Measurements from ENCODE around the gene PLOD2. TPM values are rescaled to one million over a fixed set of nuclear protein-coding genes. Genes with fewer than 3 reads are reported as not detected.

PLOD2 gene
- total RNA-seq, 1 donor from 2014 or later, result 19.2 TPM

- DNase-seq, result no peak
- intact Hi-C loops (cut with micrococcal nuclease), result no loop called here
- no peak for ATAC-seq
Observed at GRCh38 chr3:146154316-146154715, 6.7 kb downstream of the PLOD2 start.

GRCh38 chr3:146153429-146153828 lies 7.6 kb downstream of the PLOD2 start:
- no peak for ATAC-seq
- intact Hi-C loops (cut with micrococcal nuclease), result no loop called here
- no peak for DNase-seq

DNA sequence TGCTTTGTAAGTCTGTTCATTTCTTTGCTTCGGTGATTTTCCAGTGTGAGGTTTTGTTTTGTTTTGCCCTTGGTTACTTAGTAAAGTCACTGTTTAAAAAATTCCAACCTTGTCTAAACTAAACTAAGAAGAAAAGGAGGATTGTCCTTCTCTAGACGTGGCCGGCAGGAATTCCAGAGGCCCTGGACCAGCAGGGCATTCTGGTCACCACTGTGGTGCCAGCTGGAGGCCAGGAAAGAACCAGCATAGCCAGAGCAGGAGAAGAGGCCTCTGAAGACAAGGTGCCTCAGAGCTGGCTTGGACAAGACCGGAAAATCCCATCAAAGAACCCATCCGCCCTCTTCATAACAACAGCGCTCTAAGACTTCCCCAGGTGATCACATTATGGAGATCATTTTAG lies 8.2 kb downstream of the PLOD2 start:
- peak; percentile 25 for ATAC-seq
- DNase-seq, result peak; percentile 31
- intact Hi-C loops (cut with micrococcal nuclease), result no loop called here

- ATAC-seq (peak; percentile 27), DNase-seq (no peak)
- intact Hi-C loops (cut with micrococcal nuclease), result no loop called here
Observed at GRCh38 chr3:146148468-146148931, 12.5 kb downstream of the PLOD2 start.

- ATAC-seq (no peak), DNase-seq (no peak)
- intact Hi-C loops (cut with micrococcal nuclease), result no loop called here
Observed at GRCh38 chr3:146145642-146146041, 15.3 kb downstream of the PLOD2 start.

- intact Hi-C loops (cut with micrococcal nuclease), result no loop called here
- ATAC-seq (peak; percentile 77), DNase-seq (no peak)
Observed at GRCh38 chr3:146142757-146143156, 18.2 kb downstream of the PLOD2 start.

DNA sequence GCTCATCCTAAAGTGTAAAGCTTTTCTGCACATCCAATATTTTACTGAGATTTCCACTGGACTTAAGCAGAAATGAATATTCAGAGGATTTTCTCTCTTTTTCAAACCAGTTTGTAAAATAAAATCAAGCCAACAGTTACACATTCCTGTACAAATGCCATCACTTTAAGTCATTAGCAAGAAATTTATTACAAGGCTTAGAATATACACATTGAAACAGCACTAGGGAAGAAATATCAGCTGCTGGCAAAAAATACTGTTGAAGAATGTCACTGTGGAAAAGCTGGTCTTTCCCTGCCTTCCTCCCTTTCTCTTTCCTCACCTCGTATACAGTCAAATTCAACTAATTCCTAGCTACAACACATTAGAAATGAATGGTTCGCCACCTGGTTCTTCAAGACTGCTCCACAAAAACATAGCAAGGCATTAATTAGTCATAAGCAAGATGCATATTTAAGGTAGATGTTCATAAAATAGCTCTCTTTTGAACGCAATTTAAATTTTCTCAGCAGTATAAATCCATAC lies 21.3 kb downstream of the PLOD2 start:
- ATAC-seq (no peak), DNase-seq (no peak)
- intact Hi-C loops (cut with micrococcal nuclease), result no loop called here

GRCh38 chr3:146138902-146139301 lies 22.1 kb downstream of the PLOD2 start:
- intact Hi-C loops (cut with micrococcal nuclease), result no loop called here
- no peak for DNase-seq
- peak; percentile 23 for ATAC-seq

- intact Hi-C loops (cut with micrococcal nuclease), result no loop called here
- ATAC-seq (no peak), DNase-seq (no peak)
Observed at GRCh38 chr3:146136647-146137046, 24.3 kb downstream of the PLOD2 start.

- intact Hi-C loops (cut with micrococcal nuclease), result no loop called here
- DNase-seq (no peak), ATAC-seq (no peak)
Observed at GRCh38 chr3:146134348-146135117, 26.5 kb downstream of the PLOD2 start.

- DNase-seq, result no peak
- ATAC-seq, result no peak
- intact Hi-C loops (cut with micrococcal nuclease), result no loop called here
Observed at GRCh38 chr3:146133441-146133840, 27.5 kb downstream of the PLOD2 start.

DNA sequence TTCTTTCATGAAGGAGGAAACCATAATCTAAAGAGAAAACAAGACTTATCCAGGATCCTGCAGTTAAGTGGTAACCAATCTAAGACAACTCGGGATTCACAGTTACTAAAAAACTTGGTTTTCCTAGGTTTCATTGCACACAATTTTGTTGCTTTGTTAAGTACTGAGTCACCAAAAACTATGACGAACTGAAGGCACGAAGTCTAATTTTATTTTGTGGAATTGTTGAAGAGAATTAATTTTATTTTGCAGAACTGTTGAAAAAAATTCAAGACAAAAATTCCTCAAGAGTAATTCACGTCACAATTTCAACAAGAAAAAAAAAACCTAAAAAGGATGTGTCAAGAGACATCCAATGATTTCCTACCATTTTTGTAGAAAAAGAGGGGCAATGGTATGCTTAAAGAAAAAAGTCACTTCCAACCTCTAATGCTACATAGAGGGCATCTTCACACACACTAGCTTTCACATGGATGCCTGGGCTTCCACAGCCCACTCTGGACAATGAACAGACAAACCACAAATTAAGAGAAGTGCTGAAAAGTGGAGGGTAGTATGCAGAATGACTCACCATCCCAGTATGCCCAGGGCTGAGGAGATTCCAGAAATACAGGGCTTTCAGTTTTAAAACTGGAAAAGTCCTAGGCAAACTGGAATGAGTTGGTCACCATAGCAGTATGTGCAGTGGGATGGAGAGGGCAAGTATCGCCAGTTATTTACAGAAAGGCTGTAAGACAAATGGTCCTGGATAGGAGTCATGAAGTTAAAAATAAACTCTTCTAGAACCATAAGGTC lies 29.2 kb downstream of the PLOD2 start:
- no peak for DNase-seq
- peak; percentile 67 for ATAC-seq
- intact Hi-C loops (cut with micrococcal nuclease), result no loop called here

- DNase-seq (no peak), ATAC-seq (no peak)
- intact Hi-C loops (cut with micrococcal nuclease), result no loop called here
Observed at GRCh38 chr3:146130881-146131371, 30.1 kb downstream of the PLOD2 start.

DNA sequence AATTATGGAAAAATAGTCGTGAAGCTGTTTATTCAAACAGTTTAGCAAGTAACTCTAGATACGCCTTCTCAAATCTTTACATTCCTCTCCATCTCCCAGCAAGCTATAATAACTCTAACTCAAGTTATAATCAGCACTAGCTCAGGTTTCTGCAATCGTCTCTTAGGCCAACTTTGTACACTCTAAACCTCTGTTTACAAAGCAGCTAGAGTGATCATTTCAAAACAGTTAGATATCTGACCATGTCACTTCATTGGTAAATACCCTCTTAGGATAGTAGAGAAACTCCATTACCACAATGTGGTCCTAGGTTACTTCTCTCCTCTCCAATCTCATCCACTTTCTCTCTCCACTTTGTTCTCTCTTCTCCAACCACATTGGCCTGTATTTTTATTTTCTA lies 31.2 kb downstream of the PLOD2 start:
- intact Hi-C loops (cut with micrococcal nuclease), result no loop called here
- no peak for DNase-seq
- ATAC-seq, result no peak

- DNase-seq (no peak), ATAC-seq (no peak)
- intact Hi-C loops (cut with micrococcal nuclease), result no loop called here
Observed at GRCh38 chr3:146128939-146129338, 32.0 kb downstream of the PLOD2 start.

DNA sequence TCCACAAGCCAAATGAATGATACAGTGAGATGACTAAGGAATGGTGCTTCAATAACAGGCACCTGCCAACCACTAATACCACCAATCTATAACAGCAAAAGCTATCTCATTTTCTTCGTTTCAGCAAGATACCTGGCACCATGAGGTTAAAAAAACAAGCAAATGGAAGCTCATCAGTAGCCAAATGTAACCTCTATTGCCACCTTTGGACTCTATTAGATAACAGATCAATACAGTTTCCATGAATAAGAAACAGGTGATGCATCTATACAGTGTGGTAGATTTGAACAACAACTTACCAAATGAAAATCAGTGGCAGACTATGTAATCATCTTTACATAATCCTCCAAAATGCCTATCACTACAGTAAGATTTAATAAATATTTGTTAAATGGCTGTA lies 32.8 kb downstream of the PLOD2 start:
- no peak for DNase-seq
- no peak for ATAC-seq
- intact Hi-C loops (cut with micrococcal nuclease), result no loop called here

GRCh38 chr3:146125951-146126350 lies 35.0 kb downstream of the PLOD2 start:
- ATAC-seq (peak; percentile 88), DNase-seq (no peak)
- intact Hi-C loops (cut with micrococcal nuclease), result no loop called here

DNA sequence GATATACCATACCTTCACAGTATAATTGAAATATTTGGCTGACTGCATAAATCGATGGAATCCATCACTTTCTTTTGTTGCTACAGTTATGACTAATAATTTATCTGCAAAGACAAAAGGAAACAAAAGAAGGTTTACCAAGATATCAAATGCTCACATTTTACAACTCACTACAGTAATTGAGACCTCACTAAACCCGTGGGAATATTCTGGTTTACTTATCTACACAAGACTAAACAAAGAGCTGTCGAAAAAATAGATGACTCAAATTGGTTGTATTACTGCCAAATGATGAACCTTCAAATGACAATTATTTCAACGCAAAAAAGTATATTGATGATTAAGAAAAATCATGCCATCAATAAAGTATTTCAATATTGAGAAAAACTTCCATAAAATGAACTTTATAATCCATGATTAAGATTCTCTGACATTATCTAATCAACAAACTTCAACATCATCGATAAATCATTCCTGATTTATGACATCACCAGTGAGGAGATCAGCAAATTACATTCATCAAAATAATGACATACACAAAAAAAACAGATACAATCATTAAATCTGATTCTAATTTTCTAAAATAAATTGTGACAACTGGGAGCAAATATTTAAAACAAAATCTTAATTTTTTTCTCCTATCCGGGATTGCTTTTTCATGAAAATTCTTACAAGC lies 36.7 kb downstream of the PLOD2 start:
- intact Hi-C loops (cut with micrococcal nuclease), result no loop called here
- ATAC-seq, result no peak

GRCh38 chr3:146117406-146118285 lies 43.3 kb downstream of the PLOD2 start:
- intact Hi-C loops (cut with micrococcal nuclease), result no loop called here
- DNase-seq (no peak), ATAC-seq (no peak)

More for the DNA sequence above, 36.7 kb downstream of the PLOD2 start:
- no peak for DNase-seq

Data from left ventricle myocardium superior (tissue), 1 donor.